HS-27A (cell line): Measurements from ENCODE around the gene CENATAC.
"Not testable (repeated sequence)": the region's sequence is repeated elsewhere in the genome, so short reads cannot be mapped to it uniquely, and the experiment has no call there.

Experiments
- DNase-seq: peaks from one replicate; pipeline ENCODE4 v3.0.0-alpha.2; 2012; ENCODE audit warnings: low read depth, missing footprints

Gene CENATAC

GRCh38 chr11:118997627-118998387 lies at the start of gene CENATAC:
Gene CENATAC (plus strand): TSS chr11:118998138. CDS start chr11:118998198, 60 bp downstream.
- DNase-seq, result peak; percentile 52

- no peak for DNase-seq
Measured at GRCh38 chr11:118953265-118953664, 44.7 kb upstream of the CENATAC start.

GRCh38 chr11:118953976-118954375 lies 44.0 kb upstream of the CENATAC start:
- not testable (repeated sequence) for DNase-seq

- DNase-seq, result peak; percentile 33
Measured at GRCh38 chr11:118956094-118956846, 41.7 kb upstream of the CENATAC start, which contains the start of gene UPK2. Gene UPK2 (plus strand): TSS chr11:118956298. CDS start chr11:118956351, 53 bp downstream.

- no peak for DNase-seq
Measured at GRCh38 chr11:118956847-118957469, 41.0 kb upstream of the CENATAC start.

- DNase-seq, result no peak
Measured at GRCh38 chr11:118957549-118957948, 40.4 kb upstream of the CENATAC start.

- no peak for DNase-seq
Measured at GRCh38 chr11:118957968-118958367, 40.0 kb upstream of the CENATAC start.

GRCh38 chr11:118958577-118958976 lies 39.4 kb upstream of the CENATAC start:
- DNase-seq, result no peak

GRCh38 chr11:118961189-118961588 lies 36.7 kb upstream of the CENATAC start:
- no peak for DNase-seq

GRCh38 chr11:118961591-118961990 lies 36.3 kb upstream of the CENATAC start:
- DNase-seq, result no peak

GRCh38 chr11:118969508-118969907 lies 28.4 kb upstream of the CENATAC start:
- DNase-seq, result not testable (repeated sequence)

- DNase-seq, result no peak
Measured at GRCh38 chr11:118971646-118972045, 26.3 kb upstream of the CENATAC start, which contains the start of gene FOXR1. Gene FOXR1 (plus strand): TSS chr11:118971761. CDS start chr11:118971932, 171 bp downstream.

GRCh38 chr11:118973985-118974384 lies 24.0 kb upstream of the CENATAC start:
- no peak for DNase-seq

GRCh38 chr11:118975771-118976709 lies 21.9 kb upstream of the CENATAC start:
- DNase-seq, result no peak

- no peak for DNase-seq
Measured at GRCh38 chr11:118979434-118979833, 18.5 kb upstream of the CENATAC start.

GRCh38 chr11:118980191-118980881 lies 17.6 kb upstream of the CENATAC start:
- DNase-seq, result no peak

GRCh38 chr11:118984337-118984736 lies 13.6 kb upstream of the CENATAC start:
- DNase-seq, result not testable (repeated sequence)

- DNase-seq, result no peak
Measured at GRCh38 chr11:118984825-118985224, 13.1 kb upstream of the CENATAC start.

GRCh38 chr11:118988280-118988679 lies 9.7 kb upstream of the CENATAC start:
- no peak for DNase-seq

GRCh38 chr11:118991486-118992038 lies 6.4 kb upstream of the CENATAC start:
- DNase-seq, result not testable (repeated sequence)
